HUES64 (cell line): Measurements from ENCODE around the gene NARS2.

Experiments used
- H3K27ac ChIP-seq: 2 replicates; pipeline ENCODE4 v1.7.0; 2013; ENCODE audit warnings: low read depth, low read length, inconsistent platforms
- H3K27me3 ChIP-seq: 2 replicates; pipeline ENCODE4 v1.6.1; 2013; ENCODE audit warnings: mild to moderate bottlenecking, low read length; ENCODE audit not compliant: insufficient read depth
- H3K36me3 ChIP-seq: 2 replicates; pipeline ENCODE4 v1.6.1; 2013; ENCODE audit warnings: mild to moderate bottlenecking, low read length; ENCODE audit not compliant: insufficient read depth
- H3K4me1 ChIP-seq: 2 replicates; pipeline ENCODE4 v1.6.1; 2013; ENCODE audit warnings: mild to moderate bottlenecking, low read length, moderate library complexity; ENCODE audit not compliant: insufficient read depth
- H3K4me3 ChIP-seq: 2 replicates; pipeline ENCODE4 v1.5.1; 2013; ENCODE audit warnings: mild to moderate bottlenecking, low read length, moderate library complexity
- H3K9ac ChIP-seq: 2 replicates; pipeline ENCODE4 v1.6.1; 2013; ENCODE audit warnings: mild to moderate bottlenecking, low read depth, low read length
- H3K9me3 ChIP-seq: 2 replicates; pipeline ENCODE4 v1.6.1; 2013; ENCODE audit warnings: low read depth, low read length; ENCODE audit not compliant: insufficient read depth
- WGBS: fragments of 150-250, 120-280 bp; methylation state at CpG from one replicate; pipeline ENCODE4 v1.1.7; 2013; ENCODE audit warnings: missing lambda C conversion rate; 5-methylcytosine and 5-hydroxymethylcytosine counted together

NARS2 gene

DNA sequence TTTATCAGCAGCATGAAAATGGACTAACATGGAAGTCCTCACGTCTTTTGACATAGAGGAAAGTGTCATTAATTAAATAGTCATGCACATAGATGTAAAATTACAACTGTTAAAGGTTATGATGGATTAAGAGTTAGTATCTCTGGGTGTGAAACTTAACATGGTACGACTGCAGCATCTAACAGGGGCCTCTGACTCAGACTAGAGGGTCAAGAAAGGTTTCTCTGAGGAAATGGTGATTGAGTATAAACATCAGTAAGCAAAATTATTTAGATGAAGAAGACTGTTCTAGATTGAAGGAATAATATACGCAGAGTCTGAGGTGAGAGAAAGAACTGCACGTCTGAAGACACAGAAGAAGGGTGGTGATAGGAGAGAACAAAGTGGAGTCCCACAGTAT lies 114.9 kb downstream of the NARS2 start:
- Histone ChIP-seq H3K27me3 (no peaks in the 10 kb centered on the region), H3K4me3 (no peak overlapping the region), H3K36me3 (peaks cover 71% of the 10 kb centered on the region), H3K9me3 (no peaks in the 10 kb centered on the region), H3K9ac (no peak overlapping the region), H3K4me1 (no peaks in the 10 kb centered on the region), H3K27ac (no peak overlapping the region)
- 94% methylated on average over 4 of the region's 4 CpGs for WGBS

DNA sequence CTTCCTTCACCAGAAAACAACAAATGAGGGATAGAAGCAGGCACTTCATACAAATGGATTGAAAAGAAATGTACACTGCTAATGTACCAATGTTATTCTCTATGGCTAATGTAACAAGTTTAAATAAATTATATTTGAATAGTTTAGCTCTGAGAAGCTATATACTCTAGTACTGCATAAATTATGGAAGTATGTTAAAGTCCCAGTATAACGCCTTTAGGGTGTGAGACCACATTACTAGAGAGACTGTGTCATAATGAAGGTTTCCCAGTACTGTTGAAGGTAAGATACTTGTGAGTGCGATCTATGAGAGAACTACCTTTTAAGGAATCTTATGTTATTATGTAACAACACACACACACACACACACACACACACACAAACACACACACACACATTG lies 117.2 kb downstream of the NARS2 start:
- H3K4me3 ChIP-seq, result no peak overlapping the region
- peaks cover 56% of the 10 kb centered on the region for H3K36me3 ChIP-seq
- no peak overlapping the region for H3K27ac ChIP-seq
- H3K9ac ChIP-seq, result no peak overlapping the region
- H3K4me1 ChIP-seq, result no peaks in the 10 kb centered on the region
- no peaks in the 10 kb centered on the region for H3K27me3 ChIP-seq
- 92% methylated on average over 1 of the region's 2 CpGs for WGBS
- H3K9me3 ChIP-seq, result no peaks in the 10 kb centered on the region

DNA sequence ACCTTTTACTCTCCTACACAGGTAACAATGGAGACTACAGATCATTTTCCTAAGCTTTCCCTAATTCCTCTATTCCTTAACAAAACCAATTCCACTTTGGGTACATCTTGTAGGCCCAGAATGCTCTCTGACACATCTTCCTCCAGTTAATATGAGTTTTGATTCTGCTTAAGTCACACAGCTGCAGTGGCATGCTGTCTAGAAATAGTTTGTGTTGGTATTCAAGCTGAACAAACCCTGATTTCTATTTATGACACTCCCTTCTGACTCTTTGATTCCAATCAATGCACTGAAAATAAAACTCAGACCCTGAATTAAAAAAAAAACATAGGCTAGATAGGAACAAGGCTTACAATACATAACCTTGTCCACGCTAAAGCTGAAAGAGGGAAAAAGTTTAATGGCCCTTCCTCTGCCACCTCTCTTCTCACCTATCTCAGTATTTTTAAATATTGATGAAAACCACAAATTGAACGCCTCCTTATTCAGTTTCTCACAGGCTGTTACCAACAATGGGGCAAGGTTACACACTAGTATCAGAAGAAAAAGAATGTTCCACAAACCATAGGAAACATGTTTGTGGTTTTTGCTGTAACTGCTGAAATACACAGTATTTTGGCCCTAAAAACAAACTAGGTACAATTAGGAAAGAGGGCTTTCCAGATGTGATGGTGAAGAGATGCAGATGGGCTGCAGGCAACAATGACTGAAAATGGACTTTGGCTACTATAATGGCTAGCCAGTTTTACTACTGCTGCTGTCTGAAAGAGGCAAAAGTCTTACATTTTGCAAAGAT lies 121.3 kb downstream of the NARS2 start:
- peaks cover 26% of the 10 kb centered on the region for H3K36me3 ChIP-seq
- no peak overlapping the region for H3K4me3 ChIP-seq
- 89% methylated on average over 2 of the region's 2 CpGs for WGBS
- H3K27ac ChIP-seq, result no peak overlapping the region
- H3K9ac ChIP-seq, result no peak overlapping the region
- H3K9me3 ChIP-seq, result no peaks in the 10 kb centered on the region
- no peaks in the 10 kb centered on the region for H3K4me1 ChIP-seq
- H3K27me3 ChIP-seq, result no peaks in the 10 kb centered on the region

DNA sequence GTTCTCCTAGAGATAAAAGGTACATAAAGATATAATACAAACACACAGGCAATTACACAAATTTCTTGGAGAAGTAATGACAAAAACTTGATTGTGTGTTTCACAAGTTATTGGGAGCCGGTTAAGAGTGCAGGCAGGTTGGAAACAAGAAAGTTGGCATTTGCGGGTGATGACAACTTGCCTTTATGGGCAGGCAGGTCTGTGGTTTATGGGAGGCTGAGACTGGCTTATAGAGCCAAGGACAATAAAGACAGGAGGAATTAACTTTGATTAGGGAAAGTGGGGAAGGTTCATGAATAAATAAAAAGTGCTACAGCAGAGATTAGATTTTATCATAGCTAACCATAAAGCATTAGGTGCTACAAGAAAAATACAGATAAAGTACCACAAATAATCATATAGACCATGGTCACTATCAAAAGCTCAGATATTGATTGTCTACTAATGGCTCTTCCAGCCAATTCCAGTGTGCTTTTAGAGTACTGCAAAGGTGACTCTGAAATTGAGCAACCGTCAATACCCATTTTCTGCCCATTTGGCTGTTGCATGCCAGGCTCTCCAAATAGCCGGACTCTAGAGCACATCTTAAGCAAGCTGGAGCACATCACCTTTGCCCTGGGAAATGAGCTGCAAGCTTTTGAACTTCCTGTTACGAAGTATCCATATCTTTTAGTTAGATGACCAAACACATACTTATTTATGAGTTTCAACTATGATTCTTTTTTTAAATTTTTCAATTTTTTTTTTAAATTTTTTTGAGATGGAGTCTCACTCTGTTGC lies 123.1 kb downstream of the NARS2 start:
- WGBS, result 94% methylated on average over 5 of the region's 5 CpGs
- H3K9me3 ChIP-seq, result no peaks in the 10 kb centered on the region
- H3K27ac ChIP-seq, result no peak overlapping the region
- peaks cover 9% of the 10 kb centered on the region; the same call in 1 of the 2 replicates for H3K36me3 ChIP-seq
- H3K9ac ChIP-seq, result no peak overlapping the region
- no peaks in the 10 kb centered on the region for H3K27me3 ChIP-seq
- no peak overlapping the region for H3K4me3 ChIP-seq
- no peaks in the 10 kb centered on the region for H3K4me1 ChIP-seq

DNA sequence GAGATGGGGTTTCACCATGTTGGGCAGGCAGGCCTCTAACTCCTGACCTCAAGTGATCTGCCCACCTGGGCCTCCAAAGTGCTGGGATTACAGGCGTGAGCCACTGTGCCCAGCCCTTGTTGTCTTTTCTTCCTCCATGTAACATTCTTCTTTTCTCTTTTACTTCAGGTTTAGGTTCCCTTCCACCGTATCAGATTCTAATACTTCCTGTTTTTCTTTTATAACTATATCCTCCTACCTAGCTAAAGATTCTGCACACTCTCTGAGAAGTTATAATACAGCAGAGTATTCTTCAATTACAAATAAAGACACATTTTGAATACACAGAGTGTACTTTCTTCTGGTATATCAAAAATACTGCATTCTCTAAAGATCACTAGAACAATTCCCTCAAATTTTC lies 123.8 kb downstream of the NARS2 start:
- H3K4me1 ChIP-seq, result no peaks in the 10 kb centered on the region
- no peaks in the 10 kb centered on the region for H3K9me3 ChIP-seq
- H3K27ac ChIP-seq, result no peak overlapping the region
- WGBS, result 96% methylated on average over 2 of the region's 2 CpGs
- no peaks in the 10 kb centered on the region for H3K27me3 ChIP-seq
- H3K4me3 ChIP-seq, result no peak overlapping the region
- peaks cover 9% of the 10 kb centered on the region; the same call in 1 of the 2 replicates for H3K36me3 ChIP-seq
- H3K9ac ChIP-seq, result no peak overlapping the region

DNA sequence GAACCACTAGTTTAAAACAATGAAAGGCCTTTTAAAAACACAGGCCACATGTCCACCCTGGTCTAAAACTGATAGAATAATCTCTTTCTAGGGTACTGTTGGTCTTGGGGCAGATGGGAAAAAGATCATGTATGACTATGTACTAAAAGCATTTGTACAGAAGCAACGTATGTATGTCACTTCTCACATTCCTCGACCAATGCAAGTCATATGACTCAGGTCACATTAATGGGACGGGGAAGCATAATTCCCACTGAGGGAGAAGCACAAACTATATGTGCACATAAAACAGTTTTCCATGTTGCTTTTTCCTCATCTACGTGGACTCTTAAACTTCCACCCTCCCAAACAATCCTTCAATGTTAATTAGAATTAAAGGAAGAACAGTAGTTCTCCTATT lies 124.8 kb downstream of the NARS2 start:
- no peak overlapping the region for H3K9ac ChIP-seq
- WGBS, result 97% methylated on average over 4 of the region's 4 CpGs
- H3K9me3 ChIP-seq, result no peaks in the 10 kb centered on the region
- H3K36me3 ChIP-seq, result peaks cover 11% of the 10 kb centered on the region; the same call in 1 of the 2 replicates
- H3K4me3 ChIP-seq, result no peak overlapping the region
- H3K4me1 ChIP-seq, result no peaks in the 10 kb centered on the region
- H3K27me3 ChIP-seq, result no peaks in the 10 kb centered on the region
- no peak overlapping the region for H3K27ac ChIP-seq

DNA sequence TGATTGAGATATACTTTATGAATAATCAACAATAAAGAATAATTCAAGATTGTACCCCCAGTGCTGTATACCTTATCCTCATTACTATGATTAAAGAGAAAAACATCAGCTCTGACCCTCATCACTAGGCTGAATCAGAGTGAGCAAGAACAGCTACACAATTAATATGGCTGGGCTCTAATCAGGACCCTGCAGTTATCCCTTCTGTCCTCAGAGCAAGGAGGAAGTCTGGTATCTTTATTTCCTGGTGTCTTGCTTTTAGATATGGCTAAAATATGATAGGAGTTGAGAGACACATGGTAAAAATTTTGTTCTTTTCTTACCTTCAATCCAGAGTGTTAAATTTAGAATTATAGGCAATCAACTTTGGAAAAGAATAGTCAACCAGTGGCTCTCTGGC lies 128.5 kb downstream of the NARS2 start:
- Histone ChIP-seq H3K27ac (no peak overlapping the region), H3K36me3 (peaks cover 37% of the 10 kb centered on the region), H3K9me3 (no peaks in the 10 kb centered on the region), H3K27me3 (no peaks in the 10 kb centered on the region), H3K4me1 (no peaks in the 10 kb centered on the region), H3K9ac (no peak overlapping the region), H3K4me3 (no peak overlapping the region)

DNA sequence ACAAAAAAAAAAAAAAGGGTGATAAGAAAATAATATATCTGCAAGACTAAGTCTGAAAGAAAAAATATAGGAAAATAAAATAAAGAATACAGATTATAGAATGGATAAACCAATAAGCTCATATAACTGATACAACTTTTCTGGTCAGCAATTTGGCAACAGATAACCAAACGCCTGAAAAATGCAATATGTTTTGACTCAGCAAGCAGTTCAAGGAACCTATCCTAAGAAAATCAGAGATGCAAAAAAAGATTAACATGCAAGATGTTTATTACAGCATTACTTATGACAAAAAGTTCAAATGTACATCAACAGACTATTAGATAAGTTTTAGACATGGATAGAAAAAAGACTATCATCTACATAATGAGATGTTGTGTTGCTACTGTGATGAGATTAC lies 129.9 kb downstream of the NARS2 start:
- Histone ChIP-seq H3K27me3 (no peaks in the 10 kb centered on the region), H3K9me3 (no peaks in the 10 kb centered on the region), H3K27ac (no peak overlapping the region), H3K9ac (no peak overlapping the region), H3K4me3 (no peak overlapping the region), H3K36me3 (peaks cover 39% of the 10 kb centered on the region), H3K4me1 (no peaks in the 10 kb centered on the region)
- 95% methylated on average over 1 of the region's 1 CpG for WGBS

DNA sequence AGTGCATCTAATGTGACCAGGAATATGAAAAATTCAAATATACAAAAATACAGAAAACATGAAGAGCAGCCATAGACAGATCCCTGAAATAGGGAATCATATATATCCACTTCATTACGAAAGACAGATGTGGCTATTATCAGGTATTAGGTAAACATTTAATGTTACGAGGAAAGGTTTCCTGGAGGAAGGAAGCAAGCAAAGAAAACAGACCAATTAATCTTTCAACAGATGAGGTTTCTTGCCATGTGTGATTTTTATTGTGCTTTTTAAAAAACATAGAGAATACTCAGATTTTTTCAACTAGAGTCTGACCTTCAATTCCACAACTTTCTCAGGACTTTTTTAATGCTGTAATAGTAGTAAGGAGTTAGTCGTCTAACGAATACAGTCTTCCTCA lies 132.7 kb downstream of the NARS2 start:
- H3K27ac ChIP-seq, result no peak overlapping the region

DNA sequence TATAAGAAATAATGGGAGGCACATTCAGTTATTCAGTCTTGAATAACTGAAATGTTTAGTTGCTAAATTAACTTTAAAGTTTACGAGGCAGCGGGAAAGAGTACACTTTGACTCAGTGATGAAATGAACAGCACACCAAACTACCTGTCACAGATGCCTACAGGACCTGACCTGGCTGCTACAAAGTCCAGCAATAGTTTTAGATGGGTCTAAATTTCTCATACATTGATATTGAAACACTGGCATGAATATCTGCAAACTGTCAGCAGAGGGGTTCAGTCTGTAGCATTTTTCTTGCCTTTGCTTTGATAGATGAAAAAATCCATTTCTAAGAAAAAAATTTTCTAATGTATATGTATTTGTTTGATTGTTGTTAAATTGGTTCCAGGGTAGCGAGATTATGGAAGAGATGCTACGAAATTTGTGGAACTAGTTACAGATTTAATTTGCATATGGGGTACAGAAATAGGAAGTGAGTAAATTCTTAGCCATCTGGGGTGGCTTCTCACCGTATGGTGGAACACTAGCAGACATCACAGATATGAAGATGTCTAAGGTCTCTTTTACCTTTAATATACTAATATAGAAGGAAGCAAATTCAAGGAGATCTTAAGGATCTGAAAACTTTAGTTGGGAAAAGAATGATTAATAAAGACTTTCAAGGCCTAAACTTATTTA lies 136.2 kb downstream of the NARS2 start:
- Histone ChIP-seq H3K9ac (no peak overlapping the region), H3K36me3 (peaks cover 46% of the 10 kb centered on the region), H3K27ac (no peak overlapping the region), H3K4me3 (no peak overlapping the region), H3K9me3 (no peaks in the 10 kb centered on the region), H3K4me1 (no peaks in the 10 kb centered on the region), H3K27me3 (no peaks in the 10 kb centered on the region)
- 95% methylated on average over 3 of the region's 5 CpGs for WGBS

More for the DNA sequence above, 132.7 kb downstream of the NARS2 start:
- Histone ChIP-seq H3K4me1 (no peaks in the 10 kb centered on the region), H3K36me3 (peaks cover 45% of the 10 kb centered on the region), H3K4me3 (no peak overlapping the region), H3K9ac (no peak overlapping the region), H3K9me3 (no peaks in the 10 kb centered on the region), H3K27me3 (no peaks in the 10 kb centered on the region)
- 100% methylated on average over 2 of the region's 4 CpGs for WGBS

DNA sequence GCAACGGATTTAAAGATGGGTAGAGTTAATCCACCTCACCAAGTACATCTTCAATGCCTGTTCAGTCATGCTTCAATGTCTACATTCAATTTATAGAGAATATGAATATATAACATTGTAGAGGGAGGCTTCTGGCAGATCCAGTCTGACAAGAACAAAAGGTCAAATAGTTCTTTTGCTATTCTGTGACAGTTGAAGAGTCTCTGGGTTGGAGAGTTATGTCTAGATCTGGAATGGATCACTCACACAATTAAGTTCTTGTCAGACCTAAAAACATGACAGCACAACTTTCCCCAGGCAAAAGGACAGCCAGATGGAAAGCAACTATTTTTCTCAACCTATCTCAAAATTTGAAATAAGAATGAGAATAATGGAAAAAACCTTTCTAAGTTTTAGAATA lies 141.7 kb downstream of the NARS2 start:
- no peak overlapping the region for H3K4me3 ChIP-seq
- H3K27me3 ChIP-seq, result no peaks in the 10 kb centered on the region
- H3K27ac ChIP-seq, result no peak overlapping the region
- peaks cover 6% of the 10 kb centered on the region; the same call in 1 of the 2 replicates for H3K4me1 ChIP-seq
- WGBS, result 100% methylated on average over 1 of the region's 1 CpG
- no peak overlapping the region for H3K9ac ChIP-seq
- no peaks in the 10 kb centered on the region for H3K9me3 ChIP-seq
- peaks cover 19% of the 10 kb centered on the region for H3K36me3 ChIP-seq
